Activated naive CD8-positive, alpha-beta T cell (primary cell): ENCODE measurements around the gene IFT43.
A peak's percentile ranks its signal among the peaks of the same experiment; 100 is the strongest.

Experiments used
- H3K27ac Mint-ChIP-seq: one replicate; pipeline ENCODE4 v1.8.0; 2021; ENCODE audit warnings: mixed read lengths
- H3K27me3 Mint-ChIP-seq: one replicate; pipeline ENCODE4 v1.8.0; 2021; ENCODE audit warnings: mixed read lengths
- H3K36me3 Mint-ChIP-seq: one replicate; pipeline ENCODE4 v1.8.0; 2021; ENCODE audit warnings: mixed read lengths
- H3K4me1 Mint-ChIP-seq: one replicate; pipeline ENCODE4 v1.8.0; 2021; ENCODE audit warnings: low read depth, mixed read lengths
- H3K4me3 Mint-ChIP-seq: one replicate; pipeline ENCODE4 v1.8.0; 2021; ENCODE audit warnings: mild to moderate bottlenecking, mixed read lengths
- H3K9me3 Mint-ChIP-seq: one replicate; pipeline ENCODE4 v1.8.0; 2021; ENCODE audit warnings: low read depth, mixed read lengths

Gene IFT43

GRCh38 chr14:75972801-75973421 lies 12.7 kb upstream of the IFT43 start:
- Mint-ChIP-seq H3K27ac (no peak overlapping the region), H3K4me1 (no peaks in the 10 kb centered on the region), H3K27me3 (no peaks in the 10 kb centered on the region), H3K9me3 (no peaks in the 10 kb centered on the region), H3K36me3 (peaks cover 3% of the 10 kb centered on the region), H3K4me3 (no peak overlapping the region)

GRCh38 chr14:75976826-75977581 lies 8.6 kb upstream of the IFT43 start:
- no peaks in the 10 kb centered on the region for H3K36me3 Mint-ChIP-seq
- no peaks in the 10 kb centered on the region for H3K27me3 Mint-ChIP-seq
- H3K27ac Mint-ChIP-seq, result no peak overlapping the region
- no peaks in the 10 kb centered on the region for H3K9me3 Mint-ChIP-seq
- no peak overlapping the region for H3K4me3 Mint-ChIP-seq
- peaks cover 32% of the 10 kb centered on the region for H3K4me1 Mint-ChIP-seq

GRCh38 chr14:75977582-75977943 lies 8.0 kb upstream of the IFT43 start:
- no peak overlapping the region for H3K27ac Mint-ChIP-seq

GRCh38 chr14:75978249-75978731 lies 7.3 kb upstream of the IFT43 start:
- Mint-ChIP-seq H3K4me1 (peaks cover 34% of the 10 kb centered on the region), H3K27me3 (no peaks in the 10 kb centered on the region), H3K36me3 (no peaks in the 10 kb centered on the region), H3K9me3 (no peaks in the 10 kb centered on the region), H3K27ac (no peak overlapping the region), H3K4me3 (peak overlapping the region; percentile 7)

More at GRCh38 chr14:75977582-75977943, 8.0 kb upstream of the IFT43 start:
- no peaks in the 10 kb centered on the region for H3K27me3 Mint-ChIP-seq
- no peaks in the 10 kb centered on the region for H3K9me3 Mint-ChIP-seq
- no peak overlapping the region for H3K4me3 Mint-ChIP-seq
- H3K4me1 Mint-ChIP-seq, result peaks cover 32% of the 10 kb centered on the region
- no peaks in the 10 kb centered on the region for H3K36me3 Mint-ChIP-seq

GRCh38 chr14:75979071-75979571 lies 6.4 kb upstream of the IFT43 start:
- Mint-ChIP-seq H3K27me3 (no peaks in the 10 kb centered on the region), H3K27ac (no peak overlapping the region), H3K36me3 (no peaks in the 10 kb centered on the region), H3K4me3 (no peak overlapping the region), H3K9me3 (no peaks in the 10 kb centered on the region), H3K4me1 (peaks cover 34% of the 10 kb centered on the region)

- H3K27me3 Mint-ChIP-seq, result no peaks in the 10 kb centered on the region
- H3K27ac Mint-ChIP-seq, result peak overlapping the region; percentile 28
- peaks cover 34% of the 10 kb centered on the region for H3K4me1 Mint-ChIP-seq
- no peaks in the 10 kb centered on the region for H3K9me3 Mint-ChIP-seq
- no peaks in the 10 kb centered on the region for H3K36me3 Mint-ChIP-seq
- peak overlapping the region; percentile 91 for H3K4me3 Mint-ChIP-seq
Measured at GRCh38 chr14:75979648-75980565, 5.7 kb upstream of the IFT43 start.

- no peaks in the 10 kb centered on the region for H3K9me3 Mint-ChIP-seq
- peaks cover 38% of the 10 kb centered on the region for H3K4me1 Mint-ChIP-seq
- no peaks in the 10 kb centered on the region for H3K36me3 Mint-ChIP-seq
- H3K27ac Mint-ChIP-seq, result no peak overlapping the region
- H3K27me3 Mint-ChIP-seq, result no peaks in the 10 kb centered on the region
- H3K4me3 Mint-ChIP-seq, result peak overlapping the region; percentile 91
Measured at GRCh38 chr14:75980856-75981255, 4.7 kb upstream of the IFT43 start.

- H3K4me1 Mint-ChIP-seq, result peaks cover 45% of the 10 kb centered on the region
- no peaks in the 10 kb centered on the region for H3K27me3 Mint-ChIP-seq
Measured at GRCh38 chr14:75981426-75982265, 3.9 kb upstream of the IFT43 start, which contains the start of gene TGFB3. TSS of gene TGFB3 (minus strand) at chr14:75981995. CDS start at chr14:75980893, 1,102 bp downstream.

GRCh38 chr14:75982266-75983018 lies 3.1 kb upstream of the IFT43 start:
- peak overlapping the region; percentile 87 for H3K27ac Mint-ChIP-seq
- H3K4me3 Mint-ChIP-seq, result peak overlapping the region; percentile 91
- no peaks in the 10 kb centered on the region for H3K27me3 Mint-ChIP-seq
- H3K36me3 Mint-ChIP-seq, result no peaks in the 10 kb centered on the region
- peaks cover 48% of the 10 kb centered on the region for H3K4me1 Mint-ChIP-seq
- no peaks in the 10 kb centered on the region for H3K9me3 Mint-ChIP-seq

More at GRCh38 chr14:75981426-75982265, 3.9 kb upstream of the IFT43 start, which contains the start of gene TGFB3:
- peak within 1 kb of the TSS; percentile 91 for H3K4me3 Mint-ChIP-seq
- H3K36me3 Mint-ChIP-seq, result no peaks in the 10 kb centered on the region
- H3K9me3 Mint-ChIP-seq, result no peaks in the 10 kb centered on the region
- H3K27ac Mint-ChIP-seq, result peak within 1 kb of the TSS; percentile 87

- Mint-ChIP-seq H3K4me3 (peak overlapping the region; percentile 80), H3K27ac (peak overlapping the region; percentile 41), H3K36me3 (no peaks in the 10 kb centered on the region), H3K9me3 (no peaks in the 10 kb centered on the region), H3K4me1 (peaks cover 48% of the 10 kb centered on the region), H3K27me3 (no peaks in the 10 kb centered on the region)
Measured at GRCh38 chr14:75983019-75983358, 2.6 kb upstream of the IFT43 start.

GRCh38 chr14:75984674-75985073 lies 889 bp upstream of the IFT43 start:
- Mint-ChIP-seq H3K9me3 (no peaks in the 10 kb centered on the region), H3K4me1 (peaks cover 36% of the 10 kb centered on the region), H3K27ac (no peak overlapping the region), H3K27me3 (no peaks in the 10 kb centered on the region), H3K36me3 (no peaks in the 10 kb centered on the region), H3K4me3 (peak overlapping the region; percentile 86)

- Mint-ChIP-seq H3K9me3 (no peaks in the 10 kb centered on the region), H3K4me3 (peak overlapping the region; percentile 86), H3K27ac (no peak overlapping the region), H3K4me1 (peaks cover 22% of the 10 kb centered on the region), H3K27me3 (no peaks in the 10 kb centered on the region), H3K36me3 (peaks cover 6% of the 10 kb centered on the region)
Measured at GRCh38 chr14:75986439-75986765, 839 bp downstream of the IFT43 start.

- peaks cover 16% of the 10 kb centered on the region for H3K4me1 Mint-ChIP-seq
- no peak overlapping the region for H3K27ac Mint-ChIP-seq
- no peaks in the 10 kb centered on the region for H3K9me3 Mint-ChIP-seq
- no peaks in the 10 kb centered on the region for H3K27me3 Mint-ChIP-seq
- peaks cover 6% of the 10 kb centered on the region for H3K36me3 Mint-ChIP-seq
- H3K4me3 Mint-ChIP-seq, result no peak overlapping the region
Measured at GRCh38 chr14:75987201-75987970, 1.8 kb downstream of the IFT43 start.
